ENCODE data around the gene PDE5A.
"Not testable (repeated sequence)": the region's sequence is repeated elsewhere in the genome, so short reads cannot be mapped to it uniquely, and the experiment has no call there.

PDE5A gene

DNA sequence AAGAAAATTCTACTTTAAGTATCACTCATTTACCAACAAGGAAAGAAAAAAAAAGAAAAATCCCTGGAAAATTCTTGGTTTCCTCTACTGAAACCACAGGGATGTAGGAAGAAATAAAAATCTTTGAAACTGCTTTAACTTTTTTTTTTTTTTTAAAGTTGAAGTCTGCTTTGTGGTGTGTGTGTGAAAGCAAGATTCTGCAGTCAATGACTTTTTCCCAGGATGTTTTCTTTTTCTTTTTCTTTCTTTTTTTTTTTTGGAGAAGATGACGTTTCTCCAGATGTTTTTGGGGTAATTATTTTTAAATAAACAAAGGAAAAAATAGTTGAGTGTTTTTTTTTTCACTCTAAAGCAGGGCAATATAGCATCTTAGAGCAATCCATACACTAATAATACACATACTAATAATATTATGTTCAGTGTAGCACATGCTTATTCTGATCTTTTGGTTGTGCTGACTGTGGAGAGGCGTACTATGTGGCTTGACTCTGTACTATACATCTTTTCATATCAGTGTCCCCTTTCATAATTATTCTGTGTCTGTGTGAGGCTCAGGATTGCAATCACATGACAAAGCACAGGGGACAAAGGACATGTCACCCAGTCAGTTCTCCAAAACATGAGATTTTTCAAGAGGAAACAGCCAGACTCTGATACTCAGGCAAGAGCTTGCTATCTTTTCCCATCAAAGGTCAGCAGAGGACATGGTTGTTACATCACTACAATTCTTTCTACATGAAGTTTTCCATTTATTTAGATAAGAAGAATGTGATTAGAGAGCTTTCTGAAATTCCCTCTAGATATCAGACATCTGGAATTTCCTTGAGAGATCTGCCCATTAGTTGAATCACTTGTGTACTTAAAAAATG is 111.0 kb downstream of the PDE5A start:
- DNase-seq, result no peak

DNA sequence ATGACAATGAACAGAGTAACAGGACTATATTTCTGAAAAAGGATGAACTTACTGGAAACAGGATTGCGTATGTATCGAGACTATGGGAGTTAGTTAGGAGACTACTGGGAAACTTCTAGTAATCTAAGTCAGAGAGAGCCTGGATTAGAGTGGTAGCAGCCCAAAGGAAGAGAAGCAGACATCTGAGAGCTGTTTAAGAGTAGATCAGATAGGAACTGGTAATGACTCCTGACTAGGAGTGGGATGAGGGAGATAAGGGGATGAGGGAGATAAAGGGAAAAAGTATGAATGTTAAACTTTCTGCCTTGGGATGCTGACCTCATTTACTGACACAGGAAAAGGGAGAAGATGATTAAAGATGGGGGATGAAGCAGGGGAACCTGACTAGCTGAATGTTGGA is 116.2 kb downstream of the PDE5A start:
- no peak for DNase-seq

DNA sequence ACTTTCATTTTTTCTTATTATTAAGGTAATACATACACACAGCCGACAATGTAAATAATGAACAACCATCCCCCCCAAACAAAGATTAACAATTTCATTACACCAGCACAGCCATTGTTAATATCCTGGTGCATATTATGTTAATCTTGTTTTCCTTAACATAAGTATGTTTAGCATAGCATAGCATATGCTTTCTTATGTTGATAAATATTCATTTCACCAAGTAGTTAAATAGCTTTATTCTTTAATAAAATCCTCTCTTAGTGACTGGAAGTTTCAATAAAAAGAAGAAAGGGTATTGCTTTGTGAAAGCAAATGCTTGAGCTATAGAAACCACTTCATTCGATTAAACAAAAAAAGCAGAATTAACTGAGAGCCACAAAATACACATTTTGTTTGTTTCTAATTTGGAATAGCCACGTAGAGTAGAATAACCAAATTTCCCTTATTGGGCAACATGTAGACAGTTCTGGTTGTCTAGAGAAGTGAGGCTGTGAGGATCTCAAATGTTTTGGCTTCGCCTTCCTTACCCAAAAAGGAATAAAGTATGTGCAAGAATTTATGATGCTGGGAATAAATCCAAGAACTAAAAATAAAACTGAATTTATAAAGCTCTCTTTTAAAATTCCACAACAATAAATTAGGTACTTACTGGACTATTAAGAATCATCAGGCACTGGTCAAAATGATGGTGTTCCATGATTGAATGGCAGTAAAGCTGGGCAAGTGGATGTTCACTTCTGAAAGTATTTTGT is 118.0 kb downstream of the PDE5A start:
- no peak for DNase-seq

DNA sequence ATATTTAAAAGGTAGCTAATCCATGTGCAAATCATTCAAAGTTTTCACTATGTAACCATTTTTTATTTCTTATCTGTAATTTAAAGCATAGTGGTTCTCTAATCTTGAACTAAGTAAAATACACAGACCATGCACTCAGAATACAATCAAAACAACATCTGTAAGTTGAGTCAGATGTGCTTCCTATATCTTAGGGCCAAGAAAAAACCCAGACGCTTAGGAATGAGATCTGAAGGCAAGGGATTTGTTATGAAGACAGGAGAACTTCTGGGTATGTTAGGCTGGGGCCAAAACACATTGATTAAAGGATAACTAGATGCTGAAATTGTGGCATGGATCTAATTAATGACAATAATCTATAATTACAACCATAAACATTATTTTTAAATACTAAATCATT is 120.3 kb downstream of the PDE5A start:
- DNase-seq, result no peak

DNA sequence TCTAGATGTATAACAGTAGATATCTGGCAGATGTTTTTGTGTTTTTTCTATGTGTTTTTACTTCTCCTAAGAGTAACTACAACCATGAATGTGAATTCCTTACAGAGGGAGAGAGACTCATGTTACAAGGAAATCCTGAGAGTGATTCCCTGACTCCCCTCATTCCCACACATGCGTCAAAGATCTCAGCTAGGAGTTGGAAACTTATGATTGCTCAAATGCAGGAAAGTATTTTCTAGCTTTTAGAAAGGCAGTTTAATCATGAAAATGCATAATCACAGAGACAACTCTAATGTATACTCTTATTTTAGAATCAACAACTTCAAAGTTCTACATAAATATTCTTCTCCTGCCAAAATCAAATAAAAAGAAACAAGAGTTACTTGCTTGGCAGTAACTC is 121.8 kb downstream of the PDE5A start:
- DNase-seq, result no peak

DNA sequence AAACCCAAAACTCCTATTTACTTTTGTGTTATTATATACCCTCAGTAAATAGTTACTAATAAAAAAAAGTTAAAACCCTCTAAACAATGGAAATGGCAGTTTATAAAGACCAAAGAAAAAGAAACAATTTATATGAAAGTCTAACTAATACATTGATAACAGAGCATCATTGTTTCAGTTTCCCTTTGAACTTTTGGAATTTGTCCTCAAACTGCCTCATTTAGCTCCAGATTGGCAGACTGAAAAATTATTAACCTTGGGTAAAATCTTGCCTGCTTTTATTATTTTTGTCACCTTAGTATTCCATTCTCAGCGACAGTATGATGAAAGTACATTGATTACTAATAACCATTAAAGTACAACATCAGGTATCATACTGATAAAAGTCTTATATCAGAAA is 124.0 kb downstream of the PDE5A start:
- DNase-seq, result no peak

DNA sequence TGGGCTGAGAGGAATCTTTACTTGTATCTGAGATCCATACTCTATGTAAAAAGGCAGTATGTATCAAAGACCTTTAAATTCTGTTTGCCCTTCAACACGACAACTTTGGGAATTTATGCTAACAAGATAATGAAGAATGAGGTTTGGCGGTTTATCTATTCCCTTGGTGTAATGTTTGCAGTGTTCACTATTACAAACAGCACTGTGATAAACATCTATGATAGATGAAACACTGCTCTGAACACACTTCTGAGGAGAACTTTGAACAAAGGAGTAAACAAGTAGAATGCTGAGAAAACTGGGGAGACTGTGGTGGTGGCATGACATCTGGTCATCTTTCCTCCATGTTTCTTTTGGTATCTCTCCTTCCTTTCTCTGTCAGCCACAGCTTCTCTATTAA is 126.9 kb downstream of the PDE5A start:
- no peak for DNase-seq

DNA sequence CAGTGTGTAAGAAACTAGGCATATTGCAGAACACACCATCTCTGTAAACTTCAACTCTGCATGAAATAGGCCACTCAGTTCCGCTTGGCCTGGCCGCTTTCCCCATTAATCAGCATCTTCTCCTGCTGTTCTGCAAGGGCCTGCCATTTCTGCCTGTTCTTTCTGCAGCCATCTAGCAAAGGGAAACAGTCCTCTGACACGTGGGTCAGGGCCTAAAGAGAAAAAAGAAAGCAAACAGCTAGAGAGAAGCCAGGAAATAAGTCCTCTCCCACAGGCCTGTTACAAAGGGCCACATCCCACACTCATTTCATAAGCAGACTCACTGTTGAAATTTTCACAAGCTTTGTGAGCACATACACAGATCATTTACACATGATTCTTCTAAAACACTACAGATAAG is 130.1 kb downstream of the PDE5A start:
- DNase-seq, result no peak

DNA sequence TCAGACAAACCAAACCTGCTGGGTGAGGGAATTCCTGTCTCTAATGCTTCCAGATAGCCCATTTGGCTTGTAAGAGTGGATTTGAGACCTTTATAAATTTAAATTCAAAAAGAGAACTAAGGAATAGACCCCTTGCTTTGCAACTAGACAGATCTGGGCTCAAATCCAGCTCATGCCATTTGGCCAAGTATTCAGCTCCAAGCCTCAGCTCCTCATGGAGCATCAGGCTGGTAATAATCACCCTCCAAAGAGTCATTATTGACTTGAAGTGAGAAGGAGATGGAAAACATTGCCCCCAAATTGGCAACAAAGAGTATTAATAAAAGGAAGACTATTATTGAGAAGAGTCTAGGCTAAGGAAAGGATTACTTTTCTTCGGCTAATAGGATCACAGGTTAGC is 134.7 kb downstream of the PDE5A start:
- no peak for DNase-seq

DNA sequence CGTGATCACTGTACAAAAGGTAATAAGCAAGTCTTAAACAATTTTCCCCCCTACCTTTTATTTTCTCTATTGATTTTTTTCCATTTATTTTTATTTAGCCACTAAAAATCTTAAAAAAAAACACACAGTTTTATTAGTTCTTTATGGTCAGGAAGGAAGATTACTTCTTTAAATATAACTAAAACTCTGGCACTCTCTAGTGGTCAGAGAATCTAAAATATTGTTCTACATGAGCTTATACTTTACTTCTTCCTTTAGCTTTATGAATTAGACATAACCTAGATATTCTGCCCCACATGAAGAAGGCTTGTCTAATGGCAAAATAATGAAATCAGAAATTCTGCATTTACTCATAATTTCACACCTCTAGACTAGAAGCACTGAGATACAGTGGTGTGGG is 135.2 kb downstream of the PDE5A start:
- DNase-seq, result peak in 1 of 6 experiments; percentile 4

DNA sequence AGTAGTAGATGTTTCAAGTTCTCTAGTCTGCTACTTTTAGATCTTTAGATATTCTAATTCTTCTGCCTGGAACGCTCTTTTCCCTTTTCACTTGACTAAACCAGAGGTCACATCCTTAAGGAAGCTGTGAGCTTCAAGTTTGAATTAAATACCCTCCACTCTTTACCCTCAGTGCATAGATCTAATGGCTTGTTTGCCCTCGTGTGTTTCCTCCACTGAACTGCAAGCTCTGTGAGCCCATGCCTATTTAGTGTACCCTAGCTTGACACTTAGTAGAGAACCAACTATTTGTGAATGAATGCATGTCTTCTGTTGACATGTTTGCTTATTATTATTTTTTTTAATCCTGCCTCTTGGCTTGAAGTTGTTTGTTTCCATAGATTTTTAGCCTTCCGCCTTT is 138.3 kb downstream of the PDE5A start:
- DNase-seq, result peak in 1 of 6 experiments; percentile 0

DNA sequence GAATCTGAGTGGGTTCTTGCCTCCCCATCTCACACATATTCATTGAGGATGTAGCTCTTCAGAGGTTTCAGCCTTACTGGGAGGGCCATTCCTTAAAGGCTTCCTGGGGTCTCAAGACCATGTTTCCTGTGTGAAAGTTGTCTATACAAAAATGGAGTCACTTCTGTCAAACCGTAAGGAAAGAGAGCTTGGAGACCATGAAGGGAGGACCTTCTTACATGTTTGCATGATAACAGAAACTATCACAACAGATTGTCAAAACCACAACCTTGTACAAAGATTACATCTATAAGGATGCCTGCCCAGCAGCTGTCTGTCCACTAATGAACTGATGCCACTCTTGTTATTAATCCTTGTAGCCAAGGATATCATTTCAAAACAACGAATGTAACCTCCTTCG is 139.3 kb downstream of the PDE5A start:
- no peak for DNase-seq

DNA sequence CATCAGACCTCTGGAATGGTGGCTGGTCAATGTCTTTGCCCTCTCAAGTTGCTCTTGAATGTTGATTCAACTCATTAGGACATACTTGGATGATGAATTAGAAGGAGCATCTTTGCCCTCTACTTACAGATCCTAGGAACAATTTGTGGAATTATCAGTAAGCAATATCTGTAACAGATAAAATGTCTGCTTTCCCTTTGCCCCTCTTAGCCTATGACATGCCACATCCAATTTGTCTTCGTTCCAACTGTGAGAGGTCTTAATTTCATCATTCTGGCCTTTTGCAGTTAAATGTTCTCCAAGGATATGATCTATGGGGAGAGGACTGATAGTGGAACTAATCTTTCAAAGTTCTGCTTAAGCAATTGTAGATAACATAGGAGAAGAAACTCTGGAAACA is 148.3 kb downstream of the PDE5A start:
- DNase-seq, result no peak

DNA sequence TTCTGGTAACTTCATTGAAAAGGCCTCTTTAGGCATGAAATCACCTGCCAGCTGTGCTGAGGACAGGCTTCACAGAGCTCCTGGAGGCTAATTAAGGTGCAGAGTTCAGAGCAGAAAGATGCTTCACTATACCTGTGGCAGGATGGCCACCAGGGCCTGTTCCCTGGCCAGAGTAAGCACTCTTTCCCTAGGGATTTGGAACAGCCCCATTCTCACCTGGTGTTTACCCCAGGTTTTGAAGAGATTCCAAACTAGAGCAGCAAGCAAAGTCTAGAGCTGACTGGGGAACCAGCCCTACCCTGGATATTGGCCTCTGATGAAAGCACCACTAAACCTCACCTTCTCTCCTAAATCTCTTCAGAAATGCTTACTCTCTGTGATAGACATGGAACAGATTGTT is 148.8 kb downstream of the PDE5A start:
- DNase-seq, result no peak

DNA sequence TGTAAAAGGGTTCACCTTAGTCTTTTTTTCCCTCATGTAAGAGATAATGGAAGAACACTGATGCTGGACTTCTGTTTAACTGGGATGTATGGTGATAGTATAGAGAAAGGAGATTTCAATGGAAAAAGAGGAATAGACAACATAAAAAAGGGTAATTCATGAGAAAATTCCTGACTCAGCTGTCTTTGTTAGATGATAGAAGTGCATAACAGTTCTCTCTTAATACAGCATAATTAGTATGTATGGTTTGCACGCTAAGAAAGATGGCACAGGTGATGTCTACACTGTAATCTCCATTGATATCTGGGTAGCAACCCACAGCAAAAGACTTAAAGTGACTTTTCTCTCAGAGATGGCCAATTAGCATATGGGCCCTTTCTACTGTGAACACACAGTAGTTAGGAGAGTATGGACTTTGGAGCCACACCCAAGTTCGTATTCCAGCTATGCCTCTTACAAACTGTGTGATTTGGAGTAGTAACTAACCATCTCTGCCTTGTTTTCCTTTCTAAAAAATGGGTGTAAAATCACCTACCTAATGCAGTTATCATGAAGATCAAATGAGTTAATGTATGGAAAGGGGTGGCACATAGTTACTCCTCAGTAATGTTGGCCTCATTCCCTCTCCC is 149.3 kb downstream of the PDE5A start:
- no peak for DNase-seq

DNA sequence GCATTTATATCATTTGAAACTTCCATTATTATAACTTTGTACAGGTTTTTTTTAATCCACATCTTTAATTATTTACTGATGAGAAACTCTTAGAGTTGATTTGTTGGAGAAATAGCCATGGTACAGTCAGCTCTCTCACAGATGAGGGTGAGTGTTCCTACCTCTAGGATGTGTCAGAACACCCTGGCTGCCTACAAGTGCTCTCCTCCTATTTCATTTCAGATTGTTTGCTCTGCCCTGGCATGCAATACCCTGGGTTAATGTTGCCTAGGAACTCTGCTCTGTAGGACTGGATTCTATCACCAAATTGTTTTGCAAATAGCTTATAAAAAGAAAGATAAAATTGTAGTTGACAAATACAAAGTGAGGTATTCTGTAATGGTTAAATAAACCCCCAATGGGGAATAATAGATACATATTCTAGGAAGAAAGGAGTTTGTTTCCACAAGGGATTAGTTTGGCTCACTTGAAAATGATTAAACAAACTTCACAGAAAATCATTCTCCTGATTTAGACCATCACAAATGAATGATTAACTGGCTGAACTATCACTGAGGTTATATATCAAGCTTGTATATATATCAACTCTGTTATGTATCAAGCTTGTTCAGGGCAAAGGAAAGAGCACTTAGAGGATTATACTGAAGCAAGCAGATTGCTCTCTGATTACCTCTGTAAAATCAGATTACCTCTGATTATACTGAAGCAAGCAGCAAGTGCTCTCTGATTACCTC is 150.0 kb downstream of the PDE5A start:
- DNase-seq, result no peak

DNA sequence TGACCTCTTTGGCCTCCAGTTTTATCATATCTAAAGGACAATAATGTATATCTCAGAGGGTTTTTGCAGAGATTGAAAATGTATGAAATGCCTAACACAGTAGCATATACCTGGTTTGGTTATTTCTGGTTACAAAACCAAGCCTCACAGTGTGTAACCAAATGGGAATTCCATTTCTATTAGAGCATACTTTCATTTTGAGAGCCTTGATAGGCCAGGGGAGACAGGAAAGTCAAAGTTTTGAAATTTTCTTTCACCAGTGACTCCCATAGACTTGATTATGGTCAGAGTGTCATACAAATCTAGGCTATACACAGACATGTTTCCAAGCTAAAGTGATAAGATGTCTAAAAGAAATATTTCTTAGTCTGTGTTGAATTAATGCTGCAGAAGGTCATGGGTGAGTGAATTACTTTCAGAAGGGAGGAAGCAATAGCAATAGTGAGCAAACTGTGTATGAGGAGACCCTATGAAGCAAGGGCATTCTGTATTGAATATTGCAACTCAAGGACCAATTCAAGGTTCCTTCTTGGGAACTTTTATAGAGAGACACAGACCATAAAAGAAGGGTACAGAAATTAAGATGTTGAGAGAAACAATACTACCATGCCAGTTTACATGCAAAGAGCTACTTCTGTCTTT is 151.1 kb downstream of the PDE5A start:
- DNase-seq, result no peak

DNA sequence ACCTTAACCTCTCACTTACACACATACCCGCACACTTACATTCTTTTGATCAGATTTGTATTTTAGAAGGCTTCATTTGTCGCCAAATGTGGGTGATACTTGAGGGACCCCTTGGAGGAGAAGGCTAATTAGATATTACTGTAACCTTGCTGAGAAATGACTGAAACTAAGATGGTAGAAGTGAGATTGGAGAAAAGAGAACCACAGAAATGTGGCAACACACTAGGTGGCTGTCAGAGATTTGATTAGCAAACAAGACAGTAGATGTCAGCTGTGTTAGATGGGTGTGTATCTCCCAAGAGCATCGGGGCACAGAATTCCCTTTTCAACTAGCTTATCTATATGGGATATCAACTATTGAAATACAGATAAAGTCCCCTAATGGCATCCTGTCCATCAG is 157.3 kb downstream of the PDE5A start:
- DNase-seq, result no peak

DNA sequence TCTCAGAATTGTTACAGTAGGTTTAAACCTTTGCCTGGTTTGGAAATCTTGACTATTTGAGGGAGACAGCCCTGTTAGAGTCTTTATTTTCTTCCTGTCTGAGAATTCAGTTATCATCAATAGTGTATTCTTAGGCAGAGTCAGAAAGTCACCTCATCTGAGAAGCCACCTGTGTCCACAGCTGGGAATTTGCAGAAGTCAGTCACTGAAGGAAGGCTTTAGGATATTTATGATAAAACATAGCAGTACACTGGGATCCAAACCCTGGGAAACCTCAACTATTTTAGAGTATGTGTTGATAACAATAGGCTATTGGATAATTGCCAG is 157.9 kb downstream of the PDE5A start:
- DNase-seq, result not testable (repeated sequence)

DNA sequence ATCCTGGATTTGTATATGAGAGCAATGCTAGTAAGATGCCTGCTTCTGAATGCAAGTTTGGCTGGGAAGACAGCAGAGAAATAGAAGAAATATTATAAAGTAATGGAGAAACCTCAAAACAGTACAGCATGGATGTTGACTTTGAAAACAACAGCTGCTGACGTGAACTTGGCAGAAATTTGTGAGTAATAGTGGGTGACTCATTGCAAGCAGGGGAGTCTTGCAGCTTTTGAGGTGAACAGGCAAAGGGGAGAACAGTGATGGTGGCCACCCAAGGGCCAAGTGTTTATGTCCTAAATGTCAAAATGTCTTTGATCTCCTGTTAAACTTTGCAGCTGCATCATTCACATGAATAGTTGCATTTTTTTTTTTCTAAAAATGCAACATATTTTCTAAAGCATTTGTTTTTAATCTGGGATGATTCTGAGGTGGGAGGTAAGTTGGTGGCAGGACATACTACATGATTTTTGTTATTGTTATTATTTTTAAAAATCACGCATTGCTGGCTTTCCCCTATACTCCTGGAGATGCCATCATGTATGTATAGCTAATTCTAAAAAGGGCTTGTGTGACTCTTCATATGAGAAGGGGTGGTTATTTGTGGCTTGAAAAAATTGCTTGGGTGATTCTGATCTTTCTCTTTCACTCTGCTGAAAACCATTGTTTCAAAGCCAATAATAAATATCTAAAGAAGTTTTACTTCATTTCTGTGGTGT is 158.4 kb downstream of the PDE5A start:
- DNase-seq, result not testable (repeated sequence)

DNA sequence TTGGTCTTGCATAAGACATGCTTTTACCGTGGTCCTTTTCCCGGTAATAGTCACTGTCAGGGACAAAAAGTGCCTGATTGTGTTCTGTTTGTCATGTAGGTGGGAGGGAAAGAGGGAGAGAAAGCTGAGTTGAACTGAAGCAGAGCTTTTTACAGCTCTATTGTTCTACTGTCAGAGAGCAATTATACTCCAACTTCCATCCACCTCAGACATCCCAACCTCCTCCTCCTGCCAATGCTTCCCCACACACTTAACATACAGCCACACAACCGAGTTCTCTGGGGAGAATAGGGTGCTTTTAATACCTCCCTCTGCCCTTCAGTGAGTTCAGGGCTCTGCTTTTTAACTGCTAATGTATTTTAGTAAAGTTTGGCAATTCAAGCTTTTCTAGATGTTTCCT is 159.6 kb downstream of the PDE5A start:
- DNase-seq, result not testable (repeated sequence)

DNA sequence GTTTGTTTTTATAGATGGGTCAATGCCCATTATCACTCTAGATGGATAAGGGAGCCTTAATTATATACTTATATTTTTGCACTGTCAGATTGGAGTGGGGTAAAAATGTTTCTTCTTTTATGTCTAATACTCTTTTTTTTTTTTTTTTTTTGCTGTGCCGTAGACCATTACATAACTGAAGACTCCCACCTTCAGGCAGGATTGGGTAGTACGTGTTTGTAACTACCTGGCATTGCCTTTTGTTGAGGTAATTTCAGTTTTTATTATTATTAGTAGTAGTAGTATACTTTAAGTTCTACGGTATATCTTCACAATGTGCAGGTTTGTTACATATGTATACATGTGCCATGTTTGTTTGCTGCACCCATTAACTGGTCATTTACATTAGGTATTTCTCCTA is 165.9 kb downstream of the PDE5A start:
- peak in 5 of 6 experiments; percentile 18 to 58 (median 28) for DNase-seq

Measured in stimulated activated naive CD4-positive, alpha-beta T cell (primary cell).